HuH-7 (cell line): ENCODE results near the gene KIF26B.

Source experiments
- DNase-seq: peaks from one replicate; pipeline ENCODE4 v3.0.0; 2011; ENCODE audit warnings: low spot score

KIF26B gene

DNA sequence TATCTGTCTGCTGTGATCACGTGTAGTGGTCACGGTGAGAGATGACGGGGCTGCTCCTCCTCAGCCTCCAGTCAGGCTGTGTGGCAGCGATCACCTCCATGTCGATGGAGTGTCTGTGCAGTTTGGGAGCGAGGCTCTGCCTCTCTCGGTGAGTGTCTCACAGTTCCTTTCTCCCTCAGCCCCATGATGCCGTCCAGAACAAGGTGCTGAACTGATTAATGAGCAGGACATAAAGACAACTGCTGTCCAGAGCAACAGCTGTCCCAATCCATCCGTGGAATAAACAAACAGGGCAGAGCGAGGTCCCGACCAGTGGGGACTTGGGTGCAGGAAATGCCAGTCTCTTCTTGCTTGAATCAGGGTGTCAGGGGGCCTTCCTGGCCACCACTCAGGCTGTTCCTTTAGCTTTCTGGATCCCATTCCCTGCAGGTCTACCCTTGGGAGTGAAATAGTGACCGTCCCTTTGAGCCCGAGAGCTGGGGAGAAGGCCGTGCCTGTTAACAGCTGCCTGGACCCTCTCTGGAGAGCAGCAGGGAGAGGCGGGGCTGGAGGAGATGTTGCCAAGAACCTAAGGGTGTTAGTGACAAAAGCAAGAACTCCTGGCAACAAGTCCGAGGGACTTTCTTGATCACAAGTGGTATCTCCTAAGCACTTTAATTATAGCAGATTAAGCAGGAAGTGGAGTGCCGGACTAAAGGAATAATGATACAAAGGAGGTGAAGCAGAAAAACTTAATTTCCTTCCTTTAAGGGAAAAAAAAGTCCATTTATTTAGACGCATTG lies 443.9 kb downstream of the KIF26B start:
- DNase-seq = no peak

DNA sequence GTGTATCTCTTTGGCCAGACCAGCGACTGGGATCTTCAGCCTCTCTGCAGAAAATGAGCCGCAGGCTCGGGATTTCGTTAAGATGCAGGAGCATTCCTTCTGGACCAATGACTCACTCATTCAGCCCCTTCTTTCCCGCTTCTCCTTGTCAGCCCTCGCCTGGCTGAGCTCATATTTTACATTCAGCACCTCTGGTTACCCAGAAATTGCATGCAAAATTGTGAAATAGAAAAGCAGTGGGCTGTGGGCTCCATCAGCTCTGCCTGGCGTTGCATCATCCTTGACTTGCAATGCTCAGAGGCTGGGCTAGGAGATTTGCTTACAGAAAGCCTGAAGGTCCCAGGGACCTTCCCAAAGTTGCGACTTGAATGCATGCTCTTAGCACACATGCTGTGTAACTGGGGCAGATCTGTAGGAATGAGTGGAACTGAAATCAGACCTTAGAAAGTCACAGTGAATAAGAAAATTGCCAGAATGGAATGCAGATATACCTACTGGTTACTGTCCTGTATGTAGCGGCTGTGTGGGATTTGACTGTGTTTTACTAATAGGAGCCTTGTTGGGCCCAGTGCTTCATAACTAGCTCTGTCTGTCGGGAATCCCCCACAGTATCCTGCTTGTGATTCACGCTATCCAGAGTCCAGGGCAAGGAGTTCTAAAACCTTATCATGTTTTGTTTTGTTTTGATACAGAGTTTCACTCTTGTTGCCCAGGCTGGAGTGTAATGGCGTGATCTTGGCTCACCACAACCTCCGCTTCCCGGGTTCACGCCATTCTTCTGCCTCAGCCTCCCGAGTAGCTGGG lies 444.8 kb downstream of the KIF26B start:
- DNase-seq = no peak

- DNase-seq = no peak
These were observed 445.9 kb downstream of the KIF26B start for GRCh38 chr1:245600658-245601057.

DNA sequence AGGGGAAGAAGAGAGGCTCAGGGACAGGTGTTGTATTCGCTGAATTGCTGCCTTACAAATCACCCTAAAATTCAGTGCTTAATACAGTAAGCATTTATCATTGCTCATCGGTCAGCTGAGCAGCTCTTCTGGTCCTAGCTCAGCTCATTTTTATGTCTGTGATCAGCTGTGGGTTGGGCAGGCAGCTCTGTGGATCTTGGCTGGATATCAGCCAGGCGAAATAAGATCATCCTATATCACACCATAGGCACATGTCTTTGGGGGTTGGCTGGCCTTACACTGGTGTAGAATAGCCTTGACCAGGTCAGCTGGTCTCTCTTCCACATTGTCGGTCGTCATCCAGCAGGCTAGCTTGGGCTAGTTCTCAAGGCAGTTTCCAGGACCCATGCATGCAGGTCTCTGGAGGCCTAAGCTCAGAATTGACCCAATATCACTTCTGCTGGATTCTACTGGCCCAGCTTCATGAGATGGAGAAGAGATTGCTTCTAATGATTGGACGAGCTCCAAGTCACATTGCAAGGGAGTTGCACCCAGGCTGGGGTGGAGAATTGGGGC lies 448.6 kb downstream of the KIF26B start:
- DNase-seq = no peak

GRCh38 chr1:245604979-245605378 lies 450.2 kb downstream of the KIF26B start:
- DNase-seq = no peak

- no peak for DNase-seq
These were observed 450.8 kb downstream of the KIF26B start for GRCh38 chr1:245605480-245606156.

GRCh38 chr1:245606157-245606725 lies 451.5 kb downstream of the KIF26B start:
- DNase-seq = peak; percentile 0

DNA sequence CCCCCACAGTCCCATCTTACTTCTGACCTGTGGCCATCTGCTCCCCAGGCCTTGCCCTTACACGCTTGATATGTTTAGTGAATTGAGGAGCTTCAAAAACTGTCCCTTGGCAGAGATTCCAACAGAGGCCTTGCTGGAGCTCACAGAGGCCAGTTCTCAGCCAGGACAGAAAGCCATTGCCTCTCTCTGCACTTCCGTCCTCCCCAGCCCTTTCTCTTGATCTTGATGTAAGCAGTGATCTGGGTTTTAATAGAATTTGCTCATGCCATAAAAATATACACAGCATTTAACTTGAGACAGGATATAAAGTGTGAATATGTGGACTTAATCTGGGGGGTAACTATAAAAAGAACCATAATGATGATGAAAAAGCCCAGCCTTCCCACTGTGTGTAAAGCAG lies 453.5 kb downstream of the KIF26B start:
- DNase-seq = no peak

- DNase-seq = peak; percentile 43
These were observed 454.8 kb downstream of the KIF26B start for GRCh38 chr1:245609354-245610150.

DNA sequence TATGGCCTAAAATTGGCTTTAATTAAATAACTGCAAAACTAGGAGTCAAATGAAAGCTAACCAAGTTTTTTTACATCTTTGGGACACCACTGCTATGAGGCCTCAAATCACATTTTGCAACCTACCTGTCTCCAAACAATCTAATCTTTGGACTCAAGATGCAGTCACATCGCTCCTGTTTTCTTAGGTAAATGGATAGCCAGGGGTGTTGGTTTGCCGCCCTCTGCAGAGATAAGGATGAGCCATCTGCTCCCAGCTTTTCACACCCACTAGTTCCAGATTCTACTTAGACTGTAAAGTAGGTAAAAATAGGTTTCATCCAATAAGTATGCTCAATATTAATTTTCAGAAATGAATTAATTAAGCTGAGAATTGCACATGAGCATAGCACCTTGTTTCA lies 456.5 kb downstream of the KIF26B start:
- no peak for DNase-seq

GRCh38 chr1:245614476-245614875 lies 459.7 kb downstream of the KIF26B start:
- no peak for DNase-seq

- DNase-seq = no peak
These were observed 460.2 kb downstream of the KIF26B start for GRCh38 chr1:245615001-245615400.

DNA sequence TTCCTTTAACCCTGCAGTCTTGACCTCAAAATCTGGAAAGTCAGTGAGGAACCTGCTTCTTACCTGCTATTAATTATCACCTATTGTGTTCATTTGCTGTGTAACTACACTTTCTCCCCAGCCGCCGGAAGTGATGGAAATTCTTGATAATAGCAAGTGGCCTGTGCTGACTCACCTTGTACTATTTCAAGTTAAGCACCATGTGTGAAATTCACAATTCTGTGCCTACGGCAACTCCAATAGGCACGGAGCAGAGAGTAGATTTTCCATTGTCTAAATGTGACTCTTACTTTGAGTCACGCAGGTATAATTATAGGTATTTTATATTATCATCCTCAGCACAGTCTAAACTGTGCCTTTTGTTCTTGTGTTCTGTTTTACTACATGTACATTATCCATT lies 466.8 kb downstream of the KIF26B start:
- no peak for DNase-seq

DNA sequence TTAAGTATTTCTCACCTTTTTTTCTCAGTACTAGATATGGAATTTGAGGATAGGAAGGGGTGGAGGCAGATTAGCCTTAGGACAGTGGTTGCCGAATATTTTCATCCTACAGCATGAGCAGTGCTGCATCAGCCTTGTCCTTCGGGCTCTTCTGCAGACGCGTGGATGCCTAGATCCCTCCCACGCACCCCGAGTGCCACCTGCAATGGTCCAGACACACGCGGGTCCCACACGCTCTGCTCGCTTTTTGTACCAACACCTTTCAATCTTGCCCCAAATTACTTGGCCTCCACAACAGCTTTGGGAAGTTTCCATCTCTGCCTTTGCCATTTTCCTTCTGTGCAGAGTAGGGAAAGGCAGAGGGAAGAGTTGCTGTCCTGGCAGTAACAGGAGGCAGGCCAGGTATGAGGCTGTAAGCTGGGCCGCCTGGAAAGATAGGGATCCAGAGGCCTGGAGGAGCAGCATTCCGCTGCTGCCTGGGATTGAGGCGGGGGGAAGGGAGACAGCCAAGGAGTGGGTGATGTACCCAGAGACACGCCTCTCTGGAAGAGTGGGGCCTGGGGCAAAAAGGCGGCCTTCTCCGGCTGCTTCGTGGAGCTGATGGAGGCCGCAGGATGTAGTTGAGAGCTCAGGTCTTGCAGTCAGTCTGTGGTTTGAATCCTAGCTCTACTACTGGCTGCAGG lies 467.7 kb downstream of the KIF26B start:
- no peak for DNase-seq

GRCh38 chr1:245641384-245641783 lies 486.6 kb downstream of the KIF26B start:
- no peak for DNase-seq

DNA sequence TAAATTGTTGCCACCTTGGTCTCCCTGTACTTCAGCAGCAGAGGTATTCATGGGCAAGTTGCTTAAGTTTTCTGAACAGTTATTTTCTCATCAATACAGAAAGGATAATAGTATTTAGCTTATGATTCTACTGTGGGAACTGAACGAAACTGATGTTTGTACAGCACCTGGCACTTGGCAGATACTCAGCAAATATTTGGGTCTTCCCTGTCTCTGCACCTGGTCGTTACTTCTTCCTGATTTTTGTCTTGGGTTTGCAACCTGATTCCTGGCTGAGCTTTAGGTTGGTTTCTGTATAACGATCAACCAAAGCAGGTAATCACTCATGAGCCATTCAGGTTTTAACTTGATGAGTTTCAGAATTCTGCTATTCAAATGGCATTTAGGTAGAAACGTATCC lies 490.6 kb downstream of the KIF26B start:
- DNase-seq = no peak

DNA sequence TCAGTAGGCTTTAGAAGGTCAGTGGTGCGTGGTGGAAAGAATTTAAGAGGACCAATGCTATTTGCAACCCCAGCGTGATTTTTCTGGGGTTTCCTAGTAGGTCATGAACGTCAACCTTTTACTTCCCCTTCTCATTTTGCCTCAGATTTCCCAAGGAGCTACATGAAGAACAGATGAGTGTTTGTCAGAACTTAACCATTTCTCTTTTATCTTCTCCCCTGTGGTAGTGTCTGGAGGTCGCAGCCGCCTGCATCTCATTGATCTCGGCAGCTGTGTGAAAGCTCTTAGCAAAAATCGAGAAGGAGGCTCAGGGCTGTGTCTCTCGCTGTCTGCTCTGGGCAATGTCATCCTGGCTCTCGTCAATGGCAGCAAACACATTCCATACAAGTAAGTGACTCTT lies 491.1 kb downstream of the KIF26B start:
- DNase-seq = no peak

DNA sequence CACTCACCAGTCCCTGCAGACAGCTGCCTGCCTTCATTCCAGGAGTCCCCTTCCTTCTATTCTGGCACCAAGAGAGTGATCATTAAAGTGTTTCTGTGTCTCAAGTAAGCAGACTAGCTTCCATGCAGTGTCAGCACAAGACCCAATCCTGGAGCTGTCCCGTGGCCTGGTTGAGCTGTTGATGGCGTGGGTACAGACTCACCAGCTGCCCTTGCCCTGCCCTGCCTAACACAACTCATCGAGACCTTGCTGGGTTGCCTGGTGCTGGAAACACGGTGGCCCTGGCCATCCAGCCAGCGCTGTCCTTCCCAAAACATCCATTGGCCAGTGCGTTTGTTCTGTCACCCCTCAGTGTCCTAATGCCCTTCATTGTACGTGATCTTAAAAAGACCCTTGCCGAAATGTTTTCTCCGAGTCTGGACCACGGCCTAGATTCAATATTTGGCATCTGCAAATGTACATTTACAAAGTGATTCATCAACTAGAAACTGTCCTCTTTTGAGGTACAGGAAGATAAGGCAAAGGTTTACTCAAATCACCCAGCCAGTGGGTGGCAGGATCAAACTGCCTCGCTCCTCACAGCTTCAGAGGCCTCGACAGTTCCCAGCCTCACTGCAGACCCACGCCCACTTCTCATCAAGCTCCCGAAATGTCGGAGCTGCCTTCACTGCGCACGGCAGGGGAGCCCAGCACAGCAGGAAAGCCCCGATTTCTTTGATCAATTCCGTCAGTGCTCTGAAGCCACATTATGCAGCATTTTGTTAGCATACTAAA lies 494.2 kb downstream of the KIF26B start:
- DNase-seq = no peak

- DNase-seq = no peak
These were observed 494.9 kb downstream of the KIF26B start for GRCh38 chr1:245649666-245650065.

GRCh38 chr1:245650441-245650960 lies 495.7 kb downstream of the KIF26B start:
- DNase-seq = no peak
